Glutamatergic neuron (in vitro differentiated cells): ENCODE data around the gene APBA2. TPM values are rescaled to one million over a fixed set of nuclear protein-coding genes. Genes with fewer than 3 reads are reported as not detected.
A peak's percentile ranks its signal among the peaks of the same experiment; 100 is the strongest.

Source experiments
- DNase-seq: peaks from one replicate; pipeline ENCODE4 v3.0.0; 2022
- H3K27ac Mint-ChIP-seq: one replicate; pipeline ENCODE4 v1.8.0; 2020; ENCODE audit warnings: mild to moderate bottlenecking, mixed read lengths, inconsistent platforms; ENCODE audit not compliant: unreplicated experiment
- H3K27me3 Mint-ChIP-seq: one replicate; pipeline ENCODE4 v1.8.0; 2020; ENCODE audit warnings: mild to moderate bottlenecking, moderate library complexity, mixed read lengths, inconsistent platforms; ENCODE audit not compliant: unreplicated experiment
- H3K36me3 Mint-ChIP-seq: one replicate; pipeline ENCODE4 v1.8.0; 2020; ENCODE audit warnings: mild to moderate bottlenecking, mixed read lengths, inconsistent platforms; ENCODE audit not compliant: unreplicated experiment
- H3K4me1 Mint-ChIP-seq: one replicate; pipeline ENCODE4 v1.8.0; 2020; ENCODE audit warnings: mild to moderate bottlenecking, low read depth, mixed read lengths, inconsistent platforms; ENCODE audit not compliant: unreplicated experiment
- H3K4me3 Mint-ChIP-seq: one replicate; pipeline ENCODE4 v1.8.0; 2020; ENCODE audit warnings: mild to moderate bottlenecking, mixed read lengths, inconsistent platforms; ENCODE audit not compliant: unreplicated experiment
- H3K9me3 Mint-ChIP-seq: one replicate; pipeline ENCODE4 v1.8.0; 2020; ENCODE audit warnings: mild to moderate bottlenecking, moderate library complexity, mixed read lengths, inconsistent platforms; ENCODE audit not compliant: unreplicated experiment
- total RNA-seq: library from RNA; stranded (reverse); fragmentation: NEBNext Ultra II Directional; extraction: Animal tissue kit (Norgen Biotek cat#: 25700); gene quantifications from one replicate; pipeline ENCODE4 v1.2.1, GENCODE V29; 2021; ENCODE audit not compliant: unreplicated experiment
- TF ChIP-seq, protein P1 (sequence below): fragments of 200-600 bp; sonication (generic); IDR thresholded peaks from one replicate; pipeline ENCODE4 v1.5.0; 2021; ENCODE audit not compliant: partially characterized antibody, unreplicated experiment

APBA2 gene
- total RNA-seq, 1 donor from 2014 or later = 166 TPM

DNA sequence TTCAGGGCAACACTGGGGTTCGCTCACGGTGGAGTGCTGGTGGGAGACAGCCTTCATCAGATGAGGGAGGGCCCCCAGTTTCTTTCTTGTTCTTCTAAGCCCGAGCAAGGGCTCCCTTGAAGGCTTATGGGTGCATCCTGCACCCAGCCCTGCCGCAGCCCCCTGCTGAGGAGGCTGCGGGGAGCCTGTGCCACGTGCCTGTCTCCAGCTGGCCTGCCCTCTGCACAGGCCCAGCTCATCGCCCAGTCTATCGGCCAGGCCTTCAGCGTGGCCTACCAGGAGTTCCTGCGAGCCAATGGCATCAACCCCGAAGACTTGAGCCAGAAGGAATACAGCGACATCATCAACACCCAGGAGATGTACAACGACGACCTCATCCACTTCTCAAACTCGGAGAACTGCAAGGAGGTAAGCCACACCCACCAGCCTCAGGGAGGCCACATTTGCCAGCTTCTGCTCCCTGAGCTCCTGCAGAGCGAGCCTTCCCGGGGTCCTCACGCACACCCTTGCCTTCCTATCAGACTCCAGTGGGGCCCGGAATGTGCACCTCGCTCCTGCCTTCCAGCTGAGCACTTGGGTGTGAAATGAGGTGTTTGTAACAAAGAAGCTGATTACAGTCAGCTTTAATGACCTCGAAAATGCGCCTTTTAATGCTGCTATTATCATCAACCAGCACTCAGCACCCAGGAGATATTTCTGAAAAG, 219.5 kb downstream of the APBA2 start:
- Mint-ChIP-seq H3K27me3 (peaks cover 12% of the 10 kb centered on the region), H3K4me3 (peak overlapping the region; percentile 52), H3K9me3 (peaks cover 17% of the 10 kb centered on the region), H3K27ac (peak overlapping the region; percentile 76), H3K36me3 (no peaks in the 10 kb centered on the region), H3K4me1 (peaks cover 13% of the 10 kb centered on the region)
- DNase-seq = peak; percentile 59
- TF ChIP-seq, protein P1, sequence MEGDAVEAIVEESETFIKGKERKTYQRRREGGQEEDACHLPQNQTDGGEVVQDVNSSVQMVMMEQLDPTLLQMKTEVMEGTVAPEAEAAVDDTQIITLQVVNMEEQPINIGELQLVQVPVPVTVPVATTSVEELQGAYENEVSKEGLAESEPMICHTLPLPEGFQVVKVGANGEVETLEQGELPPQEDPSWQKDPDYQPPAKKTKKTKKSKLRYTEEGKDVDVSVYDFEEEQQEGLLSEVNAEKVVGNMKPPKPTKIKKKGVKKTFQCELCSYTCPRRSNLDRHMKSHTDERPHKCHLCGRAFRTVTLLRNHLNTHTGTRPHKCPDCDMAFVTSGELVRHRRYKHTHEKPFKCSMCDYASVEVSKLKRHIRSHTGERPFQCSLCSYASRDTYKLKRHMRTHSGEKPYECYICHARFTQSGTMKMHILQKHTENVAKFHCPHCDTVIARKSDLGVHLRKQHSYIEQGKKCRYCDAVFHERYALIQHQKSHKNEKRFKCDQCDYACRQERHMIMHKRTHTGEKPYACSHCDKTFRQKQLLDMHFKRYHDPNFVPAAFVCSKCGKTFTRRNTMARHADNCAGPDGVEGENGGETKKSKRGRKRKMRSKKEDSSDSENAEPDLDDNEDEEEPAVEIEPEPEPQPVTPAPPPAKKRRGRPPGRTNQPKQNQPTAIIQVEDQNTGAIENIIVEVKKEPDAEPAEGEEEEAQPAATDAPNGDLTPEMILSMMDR = no peak

DNA sequence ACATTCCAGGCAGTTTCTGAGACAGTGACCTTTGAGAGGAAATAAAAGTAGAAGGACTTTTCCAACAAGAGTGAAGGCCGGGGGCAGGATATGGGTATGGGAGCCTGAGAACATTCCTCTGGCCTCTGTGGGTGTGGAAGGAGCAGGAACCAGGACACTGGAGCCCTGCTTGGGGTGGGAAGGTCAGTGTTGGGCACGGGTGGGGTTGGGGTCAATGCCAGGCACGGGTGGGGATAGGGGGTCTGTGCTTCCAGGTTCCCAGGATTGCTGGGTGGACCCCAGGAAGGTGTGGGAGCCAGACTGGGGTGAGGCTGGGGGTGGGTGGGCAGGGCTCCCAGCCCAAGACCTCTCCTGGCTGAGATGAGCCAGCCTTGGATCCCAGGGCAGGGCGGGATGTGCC, 220.3 kb downstream of the APBA2 start:
- Mint-ChIP-seq H3K27ac (peak overlapping the region; percentile 76), H3K4me1 (peaks cover 17% of the 10 kb centered on the region), H3K4me3 (no peak overlapping the region), H3K9me3 (peaks cover 20% of the 10 kb centered on the region), H3K36me3 (no peaks in the 10 kb centered on the region), H3K27me3 (peaks cover 18% of the 10 kb centered on the region)
- TF ChIP-seq, protein P1 = no peak
- DNase-seq = peak; percentile 13

DNA sequence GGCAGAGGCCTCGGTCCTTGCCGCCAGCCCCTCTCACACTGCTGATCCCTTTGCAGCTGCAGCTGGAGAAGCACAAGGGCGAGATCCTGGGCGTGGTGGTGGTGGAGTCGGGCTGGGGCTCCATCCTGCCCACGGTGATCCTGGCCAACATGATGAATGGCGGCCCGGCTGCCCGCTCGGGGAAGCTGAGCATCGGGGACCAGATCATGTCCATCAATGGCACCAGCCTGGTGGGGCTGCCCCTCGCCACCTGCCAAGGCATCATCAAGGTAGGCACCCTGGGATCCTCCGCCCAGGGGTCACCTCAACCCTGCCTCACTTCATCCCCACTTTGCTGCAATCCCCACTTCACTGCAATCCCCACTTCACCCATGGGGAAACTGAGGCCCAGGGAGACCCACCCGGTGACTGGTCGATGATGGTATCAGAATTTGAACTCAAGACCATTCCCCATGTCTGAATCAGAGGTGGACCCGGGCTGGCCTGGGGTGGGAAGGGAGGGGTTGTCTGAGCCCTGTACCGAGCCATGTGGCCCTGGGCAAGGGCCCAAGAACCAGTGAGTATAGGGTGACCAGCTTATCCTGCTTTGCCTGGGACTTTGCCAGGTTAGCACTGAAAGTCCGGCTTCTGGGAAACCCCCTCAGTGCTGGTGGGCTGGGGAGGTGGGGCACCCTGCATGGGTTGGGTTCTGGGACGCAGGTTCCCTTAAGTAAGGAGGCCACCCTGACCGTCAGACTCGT, 220.9 kb downstream of the APBA2 start:
- Mint-ChIP-seq H3K27ac (no peak overlapping the region), H3K27me3 (peaks cover 18% of the 10 kb centered on the region), H3K9me3 (peaks cover 21% of the 10 kb centered on the region), H3K4me1 (peaks cover 17% of the 10 kb centered on the region), H3K4me3 (no peak overlapping the region), H3K36me3 (no peaks in the 10 kb centered on the region)
- TF ChIP-seq, protein P1 = no peak
- DNase-seq = no peak

DNA sequence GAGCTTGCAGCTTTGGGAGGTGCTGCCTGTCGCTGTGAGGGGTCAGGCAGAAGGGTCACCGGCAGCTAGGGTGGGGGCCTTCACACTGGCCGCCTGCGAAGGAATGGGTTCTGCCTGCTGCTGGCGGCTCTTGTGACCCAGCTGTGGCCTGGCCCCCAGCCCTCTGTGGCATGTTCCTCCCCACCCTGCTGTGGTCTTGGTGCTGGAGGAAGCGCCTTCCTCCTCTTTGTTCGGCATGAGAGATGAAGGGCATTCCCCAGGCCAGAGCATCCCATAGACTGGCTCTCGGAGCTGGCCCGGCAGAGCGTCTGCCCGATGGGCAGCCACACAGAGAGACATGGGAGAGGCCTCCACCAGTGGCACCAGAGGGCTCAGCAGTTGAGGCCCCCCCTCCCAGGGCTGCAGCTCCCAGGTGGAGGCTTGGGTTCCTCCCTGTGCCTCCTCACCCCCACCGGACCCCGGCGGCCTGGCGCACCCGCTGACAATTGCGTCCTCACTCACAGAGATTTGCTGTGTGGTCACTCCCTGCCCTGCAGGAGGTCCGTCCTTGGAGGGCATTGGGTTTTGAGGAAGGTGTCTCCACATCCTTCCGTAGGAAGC, 221.6 kb downstream of the APBA2 start:
- H3K4me3 Mint-ChIP-seq = no peak overlapping the region
- H3K36me3 Mint-ChIP-seq = no peaks in the 10 kb centered on the region
- DNase-seq = no peak
- TF ChIP-seq, protein P1 = no peak
- no peak overlapping the region for H3K27ac Mint-ChIP-seq
- H3K4me1 Mint-ChIP-seq = peaks cover 17% of the 10 kb centered on the region
- H3K9me3 Mint-ChIP-seq = peaks cover 23% of the 10 kb centered on the region
- H3K27me3 Mint-ChIP-seq = peaks cover 14% of the 10 kb centered on the region
